Endothelial cell of umbilical vein (primary cell): Measurements from ENCODE around the gene PPM1F. TPM values are rescaled to one million over a fixed set of nuclear protein-coding genes. Genes with fewer than 3 reads are reported as not detected.

ENCODE experiments used
- BruUV-seq: library from RNA; stranded (reverse); fragments of 400-500 nt; replicated peaks from 2 replicates; lab custom pipeline; 2021; lab: Mats Ljungman, UMichigan
- CTCF ChIA-PET: fragments of 300-600, 350-600 bp; sonication (Branson Sonifier 250); formaldehyde crosslinking; loops from one replicate; lab custom pipeline; 2021; ENCODE audit warnings: antibody characterized with exemption, inconsistent platforms; lab: Charles Lee
- POLR2A ChIA-PET: fragments of 300-600, 350-600 bp; sonication (Branson Sonifier 250); formaldehyde crosslinking; loops from one replicate; lab custom pipeline; 2021; ENCODE audit warnings: antibody characterized with exemption, inconsistent platforms; lab: Charles Lee
- DNase-seq: peaks from one replicate; pipeline ENCODE4 v3.0.0-alpha.2; 2011; ENCODE audit warnings: low read depth, low spot score
- FAIRE-seq: peaks from 2 replicates; lab custom pipeline; 2011; peaks lifted over from hg19 to GRCh38; lab: Jason Lieb, UNC
- H2AFZ ChIP-seq: 2 replicates; pipeline ENCODE4 v1.6.0; 2012; ENCODE audit warnings: low read depth, low read length, control low read depth, inconsistent platforms
- H3K27ac ChIP-seq: 2 replicates; pipeline ENCODE4 v1.5.1; 2011; ENCODE audit warnings: low read depth, mild to moderate bottlenecking, control low read depth, low read length, moderate library complexity; ENCODE audit not compliant: insufficient read depth
- H3K27me3 ChIP-seq, 2 experiments: 2 replicates each; pipeline versions ENCODE4 v1.6.0 to v1.6.1; 2011; ENCODE audit warnings: low read length in 2 of 2, mixed read lengths in 1 of 2; ENCODE audit not compliant: control insufficient read depth in 2 of 2, insufficient read depth in 2 of 2
- H3K36me3 ChIP-seq, 2 experiments: 2 replicates in 1 of 2; 3 replicates in 1 of 2; pipeline ENCODE4 v1.5.1; 2011; ENCODE audit warnings: low read length in 2 of 2, mild to moderate bottlenecking in 1 of 2, moderate library complexity in 1 of 2; ENCODE audit not compliant: control insufficient read depth in 2 of 2, insufficient read depth in 2 of 2; ENCODE audit errors: extremely low read depth in 1 of 2
- H3K4me1 ChIP-seq: 3 replicates; pipeline ENCODE4 v1.5.1; 2011; ENCODE audit warnings: mild to moderate bottlenecking, low read length; ENCODE audit not compliant: control insufficient read depth, insufficient read depth; ENCODE audit errors: extremely low read depth
- H3K4me2 ChIP-seq: 2 replicates; pipeline ENCODE4 v1.6.1; 2011; ENCODE audit warnings: low read length, control low read depth, mixed read lengths; ENCODE audit not compliant: insufficient read depth
- H3K4me3 ChIP-seq, 3 experiments: fragments of 200-600 bp in 1 of 3; sonication (generic), shearing (Covaris generic) in 1 of 3; replicated peaks in 1 of 3; 2 replicates each; pipeline ENCODE4 v1.5.1; 2011 to 2016; ENCODE audit warnings: control low read depth in 3 of 3, low read length in 3 of 3, mild to moderate bottlenecking in 2 of 3, inconsistent platforms in 1 of 3, low read depth in 1 of 3, moderate library complexity in 1 of 3; ENCODE audit not compliant: insufficient read depth in 1 of 3
- H3K79me2 ChIP-seq: 2 replicates; pipeline ENCODE4 v1.6.0; 2012; ENCODE audit warnings: low read length, inconsistent platforms; ENCODE audit not compliant: control insufficient read depth, insufficient read depth
- H3K9ac ChIP-seq: replicated peaks from 2 replicates; pipeline ENCODE3; 2011; ENCODE audit warnings: low read length, control low read depth; ENCODE audit not compliant: insufficient read depth; ENCODE audit errors: extremely low read depth
- H3K9me1 ChIP-seq: replicated peaks from 3 replicates; pipeline ENCODE4 v1.6.0; 2011; ENCODE audit warnings: mild to moderate bottlenecking, low read length; ENCODE audit not compliant: control insufficient read depth, insufficient read depth; ENCODE audit errors: extremely low read depth
- H3K9me3 ChIP-seq: replicated peaks from 2 replicates; pipeline ENCODE4 v1.5.1; 2012; ENCODE audit warnings: low read length, inconsistent platforms; ENCODE audit not compliant: control insufficient read depth, insufficient read depth
- H4K20me1 ChIP-seq: replicated peaks from 2 replicates; pipeline ENCODE3; 2011; ENCODE audit warnings: mild to moderate bottlenecking, low read length; ENCODE audit not compliant: control insufficient read depth, insufficient read depth; ENCODE audit errors: extremely low read depth
- MAX ChIP-seq: IDR thresholded peaks from 2 replicates; pipeline ENCODE4 v1.6.1; 2011; ENCODE audit not compliant: insufficient read depth, insufficient read length
- MYC ChIP-seq: IDR thresholded peaks from one replicate; pipeline ENCODE4 v1.6.1; 2011; ENCODE audit warnings: mild to moderate bottlenecking, low read depth, low read length
- POLR2AphosphoS5 ChIP-seq: IDR thresholded peaks from 2 replicates; pipeline ENCODE4 v1.6.1; 2012; ENCODE audit warnings: low read depth, mild to moderate bottlenecking, control low read depth, low read length, moderate library complexity; ENCODE audit not compliant: insufficient read depth
- dilution Hi-C: fragments of 300-500 bp; cut with MboI; formaldehyde crosslinking; loops from one replicate; pipeline ENCODE4 v1.15.0; 2019; ENCODE audit warnings: low sequenced_read_pairs; ENCODE audit not compliant: extremely low pct_ligation_motif_present
- intact Hi-C: fragments of 100-400 bp; cut with micrococcal nuclease; formaldehyde crosslinking; loops from one replicate; pipeline ENCODE4 v1.10.0; 2022
- polyA plus RNA-seq, 4 experiments: library from polyadenylated mRNA; depleted of rRNA in 3 of 4; stranded (reverse) in 3 of 4; unstranded in 1 of 4; fragments of >200 nt; gene quantifications; 2 replicates each; pipeline versions ENCODE4 v1.2.1 to v1.2.3, GENCODE V29; 2011 to 2012; ENCODE audit warnings: missing spikeins in 1 of 4
- total RNA-seq: library from RNA; stranded (reverse); gene quantifications from 2 replicates; pipeline ENCODE4 v1.2.3, GENCODE V29; 2021

The PPM1F gene
- total and polyA plus RNA-seq, 2 donors (not counting 3 experiments of a cell fraction or from before 2014, with no cell fraction given), result 107 to 178 TPM

- FAIRE-seq (no peak), DNase-seq (no peak)
- Histone ChIP-seq H3K4me1 (no peaks in the 10 kb centered on the region), H4K20me1 (peaks cover 3% of the 10 kb centered on the region), H3K36me3 (peaks cover 9 to 33% of the 10 kb centered on the region in 2 experiments), H3K9me1 (no peaks in the 10 kb centered on the region), H3K4me3 (no peak overlapping the region), H3K9me3 (no peaks in the 10 kb centered on the region), H3K27me3 (no peaks in the 10 kb centered on the region), H3K79me2 (no peaks in the 10 kb centered on the region), H3K4me2 (no peak overlapping the region), H3K9ac (no peak overlapping the region), H3K27ac (no peak overlapping the region), H2AFZ (no peak overlapping the region)
- dilution Hi-C loops (no loop called here), intact Hi-C loops (no loop called here)
- TF ChIP-seq MAX (no peak), POLR2AphosphoS5 (peak; percentile 1)
- CTCF ChIA-PET, result no interaction called here
- POLR2A ChIA-PET, result no interaction called here
- BruUV-seq, result no TSS peak
Observed at GRCh38 chr22:21921184-21921721, 31.4 kb downstream of the PPM1F start.

GRCh38 chr22:21920341-21921183 is 32.1 kb downstream of the PPM1F start:
- H3K27ac ChIP-seq, result no peak overlapping the region
- H3K36me3 ChIP-seq, result peaks cover 9 to 28% of the 10 kb centered on the region in 2 experiments
- peaks cover 3% of the 10 kb centered on the region for H4K20me1 ChIP-seq
- H3K4me1 ChIP-seq, result no peaks in the 10 kb centered on the region
- no peak overlapping the region for H3K4me3 ChIP-seq
- H3K79me2 ChIP-seq, result no peaks in the 10 kb centered on the region
- no peak overlapping the region for H3K9ac ChIP-seq
- no TSS peak for BruUV-seq
- no peaks in the 10 kb centered on the region for H3K27me3 ChIP-seq
- DNase-seq (no peak), FAIRE-seq (no peak)
- no peak overlapping the region for H3K4me2 ChIP-seq
- dilution Hi-C loops, result no loop called here
- H3K9me1 ChIP-seq, result no peaks in the 10 kb centered on the region
- intact Hi-C loops, result no loop called here
- no peaks in the 10 kb centered on the region for H3K9me3 ChIP-seq
- ChIA-PET POLR2A (no interaction called here), CTCF (no interaction called here)
- TF ChIP-seq MYC (no peak), POLR2AphosphoS5 (peak; percentile 16)
- no peak overlapping the region for H2AFZ ChIP-seq
